ENCODE results near the gene TRAF3IP1.
"Not testable (repeated sequence)": the region's sequence is repeated elsewhere in the genome, so short reads cannot be mapped to it uniquely, and the experiment has no call there.

DNA sequence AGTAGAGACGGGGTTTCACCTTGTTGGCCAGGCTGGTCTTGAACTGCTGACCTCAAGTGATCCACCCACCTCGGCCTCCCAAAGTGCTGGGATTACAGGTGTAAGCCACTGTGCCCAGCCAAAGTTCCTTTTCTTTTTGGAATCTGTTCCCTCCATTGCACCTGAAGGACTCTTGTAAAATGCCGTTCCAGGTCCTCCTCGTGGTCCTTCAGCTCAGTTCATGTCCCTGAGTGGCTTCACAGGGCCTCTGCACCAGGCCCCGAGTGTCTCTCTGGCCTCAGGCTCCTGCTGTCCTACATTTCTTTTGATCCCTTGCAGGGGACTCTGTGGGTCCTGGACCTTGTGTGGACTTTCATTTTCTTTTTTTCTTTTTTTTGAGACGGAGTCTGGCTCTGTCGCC lies 3.9 kb downstream of the TRAF3IP1 start:
- TF ChIP-seq, protein P1, sequence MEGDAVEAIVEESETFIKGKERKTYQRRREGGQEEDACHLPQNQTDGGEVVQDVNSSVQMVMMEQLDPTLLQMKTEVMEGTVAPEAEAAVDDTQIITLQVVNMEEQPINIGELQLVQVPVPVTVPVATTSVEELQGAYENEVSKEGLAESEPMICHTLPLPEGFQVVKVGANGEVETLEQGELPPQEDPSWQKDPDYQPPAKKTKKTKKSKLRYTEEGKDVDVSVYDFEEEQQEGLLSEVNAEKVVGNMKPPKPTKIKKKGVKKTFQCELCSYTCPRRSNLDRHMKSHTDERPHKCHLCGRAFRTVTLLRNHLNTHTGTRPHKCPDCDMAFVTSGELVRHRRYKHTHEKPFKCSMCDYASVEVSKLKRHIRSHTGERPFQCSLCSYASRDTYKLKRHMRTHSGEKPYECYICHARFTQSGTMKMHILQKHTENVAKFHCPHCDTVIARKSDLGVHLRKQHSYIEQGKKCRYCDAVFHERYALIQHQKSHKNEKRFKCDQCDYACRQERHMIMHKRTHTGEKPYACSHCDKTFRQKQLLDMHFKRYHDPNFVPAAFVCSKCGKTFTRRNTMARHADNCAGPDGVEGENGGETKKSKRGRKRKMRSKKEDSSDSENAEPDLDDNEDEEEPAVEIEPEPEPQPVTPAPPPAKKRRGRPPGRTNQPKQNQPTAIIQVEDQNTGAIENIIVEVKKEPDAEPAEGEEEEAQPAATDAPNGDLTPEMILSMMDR (IDR thresholded peaks at IDR 0.05; ENCODE audit: low read depth, low read length, poor library complexity, severe bottlenecking) = not testable (repeated sequence)
- TF ChIP-seq EZH2phosphoT487 (IDR thresholded peaks at IDR 0.05; ENCODE audit: borderline replicate concordance, low read length) = not testable (repeated sequence)
